Small intestine (tissue), 7 donors: ENCODE results near the gene GHRH. TPM values are rescaled to one million over a fixed set of nuclear protein-coding genes. Genes with fewer than 3 reads are reported as not detected.
A peak's percentile ranks its signal among the peaks of the same experiment; 100 is the strongest.

Source experiments
- DNase-seq, 2 donors: peaks; one replicate each; pipeline versions ENCODE4 v3.0.0 to v3.0.0-alpha.2; 2013
- FAIRE-seq: peaks from 2 replicates; lab custom pipeline; 2012; peaks lifted over from hg19 to GRCh38; lab: Jason Lieb, UNC
- H3K27ac ChIP-seq, 3 donors: one replicate each; pipeline ENCODE4 v1.5.1; 2013; ENCODE audit warnings: low read length in 2 of 3, mild to moderate bottlenecking in 2 of 3, control low read depth in 1 of 3, inconsistent platforms in 1 of 3, low read depth in 1 of 3, moderate library complexity in 1 of 3
- H3K27me3 ChIP-seq, 3 donors: one replicate each; pipeline ENCODE4 v1.6.1; 2013; ENCODE audit warnings: low read length in 3 of 3, inconsistent platforms in 1 of 3; ENCODE audit not compliant: control insufficient read depth in 3 of 3, insufficient read depth in 3 of 3
- H3K36me3 ChIP-seq, 3 donors: one replicate each; pipeline ENCODE4 v1.6.1; 2013; ENCODE audit warnings: low read length in 3 of 3, inconsistent platforms in 1 of 3, low read depth in 1 of 3, mild to moderate bottlenecking in 1 of 3, moderate library complexity in 1 of 3; ENCODE audit not compliant: control insufficient read depth in 3 of 3, insufficient read depth in 2 of 3
- H3K4me1 ChIP-seq, 3 donors: one replicate each; pipeline ENCODE4 v1.6.1; 2013; ENCODE audit warnings: low read length in 2 of 3, inconsistent platforms in 1 of 3, low read depth in 1 of 3, mild to moderate bottlenecking in 1 of 3, moderate library complexity in 1 of 3; ENCODE audit not compliant: control insufficient read depth in 3 of 3, insufficient read depth in 2 of 3
- H3K4me3 ChIP-seq, 3 donors: one replicate each; pipeline ENCODE4 v1.5.1; 2013; ENCODE audit warnings: low read length in 3 of 3, control low read depth in 1 of 3, inconsistent platforms in 1 of 3, low read depth in 1 of 3, mild to moderate bottlenecking in 1 of 3, moderate library complexity in 1 of 3
- H3K9me3 ChIP-seq, 2 donors: one replicate each; pipeline ENCODE4 v1.6.1; 2013; ENCODE audit warnings: low read depth in 1 of 2, low read length in 1 of 2; ENCODE audit not compliant: control insufficient read depth in 2 of 2, insufficient read depth in 1 of 2
- whole genome bisulfite sequencing, 3 donors: extraction: QIAGEN DNeasy Blood & Tissue Kit; methylation state at CpG; one replicate each; pipeline ENCODE4 v1.1.7; 2013; 5-methylcytosine and 5-hydroxymethylcytosine counted together
- polyA plus RNA-seq, 4 donors: library from polyadenylated mRNA; stranded (reverse) in 3 of 4; unstranded in 1 of 4; fragments of 200-250 nt in 3 of 4; fragments of 120-200 nt in 1 of 4; gene quantifications; one replicate each; pipeline versions ENCODE4 v1.2.1 to v1.2.3, GENCODE V29; 2013
- donor health status: healthy with polysubstance abuse.
- donor health status: control.
- donor health status: control.
- donor health status: Bipolar disorder and iron deficiency.
- donor health status: healthy.

GHRH gene
- polyA plus RNA-seq, 4 donors, result not detected

- no peaks in the 10 kb centered on the region for H3K36me3 ChIP-seq
- H3K27me3 ChIP-seq, result no peaks in the 10 kb centered on the region
- H3K27ac ChIP-seq, result peak overlapping the region; percentile 41 to 72 (median 55)
- WGBS, 3 donors, result 10 to 15% (median 14%) methylated on average over 15 of the region's 15 CpGs
- no peaks in the 10 kb centered on the region for H3K9me3 ChIP-seq
- DNase-seq (peak; percentile 71 to 74), FAIRE-seq (no peak)
- peaks cover 0 to 28% (median 5%) of the 10 kb centered on the region in 3 donors for H3K4me1 ChIP-seq
- no peak overlapping the region for H3K4me3 ChIP-seq
Observed at GRCh38 chr20:37276494-37277252, 15.1 kb upstream of the GHRH start.

DNA sequence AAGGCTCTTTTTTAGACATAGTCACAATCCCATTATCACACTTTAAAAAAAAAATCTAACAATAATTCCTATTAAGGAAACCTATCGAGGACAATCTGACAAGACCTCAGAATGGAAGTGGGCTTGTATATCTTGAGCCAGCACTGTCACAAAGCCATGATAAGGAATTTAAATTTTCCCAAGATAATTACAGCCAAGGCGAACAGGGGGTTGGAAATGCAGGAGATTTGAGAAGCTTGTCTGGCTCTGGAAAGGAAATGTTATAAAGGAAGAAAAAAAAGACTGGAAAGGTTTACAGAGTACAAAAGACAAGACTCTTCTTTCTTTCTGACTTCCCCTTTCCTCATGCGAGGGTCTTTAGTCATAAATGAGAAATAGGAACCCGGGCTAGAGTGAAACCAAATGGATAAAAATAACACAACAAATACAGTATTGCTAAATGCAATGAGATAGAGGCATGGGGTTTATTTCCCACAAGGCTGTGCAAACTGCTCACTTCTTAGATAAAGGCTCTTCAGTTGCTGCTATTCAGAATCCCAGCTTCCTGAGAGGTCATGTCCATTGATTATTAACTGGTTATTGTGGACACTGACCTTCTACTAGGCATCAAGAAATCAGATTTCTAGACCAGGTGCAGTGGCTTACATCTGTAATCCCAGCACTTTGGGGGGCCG lies 13.4 kb upstream of the GHRH start:
- Histone ChIP-seq H3K9me3 (peaks cover 0 to 7% of the 10 kb centered on the region in 2 donors), H3K27ac (peak overlapping the region in 1 of 3 donors; percentile 29), H3K36me3 (no peaks in the 10 kb centered on the region), H3K4me3 (no peak overlapping the region), H3K27me3 (no peaks in the 10 kb centered on the region), H3K4me1 (peaks cover 0 to 20% (median 5%) of the 10 kb centered on the region in 3 donors)
- DNase-seq, result peak in 1 of 2 donors; percentile 24
- FAIRE-seq, result no peak
- 58 to 71% (median 66%) methylated on average over 5 of the region's 5 CpGs for WGBS, 3 donors

DNA sequence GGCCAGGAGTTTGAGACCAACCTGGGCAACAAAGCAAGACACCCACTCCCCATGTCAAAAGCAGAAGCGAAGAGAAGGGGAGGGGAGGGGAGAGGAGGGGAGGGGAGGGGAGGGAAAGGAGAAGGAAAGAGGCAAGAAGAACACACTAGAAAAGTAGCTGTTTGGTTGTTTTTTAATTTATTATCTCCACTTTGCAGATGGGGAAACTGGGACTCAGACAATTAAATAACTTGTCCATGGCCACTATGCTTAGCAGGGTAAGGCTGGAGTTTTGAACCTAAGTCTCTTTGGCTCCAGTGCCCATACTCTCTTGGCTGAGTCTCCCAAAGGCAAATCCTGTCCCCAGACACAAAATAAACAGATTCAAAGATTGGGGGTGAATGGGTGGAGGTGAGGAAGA lies 12.4 kb upstream of the GHRH start:
- Histone ChIP-seq H3K36me3 (no peaks in the 10 kb centered on the region), H3K27ac (no peak overlapping the region), H3K27me3 (no peaks in the 10 kb centered on the region), H3K4me3 (no peak overlapping the region), H3K4me1 (peaks cover 0 to 20% (median 5%) of the 10 kb centered on the region in 3 donors), H3K9me3 (peaks cover 0 to 15% of the 10 kb centered on the region in 2 donors)
- WGBS, 3 donors, result 78 to 100% (median 100%) methylated on average over 1 of the region's 1 CpG
- DNase-seq, result no peak
- no peak for FAIRE-seq

GRCh38 chr20:37271421-37271768 lies 9.8 kb upstream of the GHRH start:
- peak overlapping the region in 1 of 3 donors; percentile 53 for H3K27ac ChIP-seq
- no peak for FAIRE-seq

DNA sequence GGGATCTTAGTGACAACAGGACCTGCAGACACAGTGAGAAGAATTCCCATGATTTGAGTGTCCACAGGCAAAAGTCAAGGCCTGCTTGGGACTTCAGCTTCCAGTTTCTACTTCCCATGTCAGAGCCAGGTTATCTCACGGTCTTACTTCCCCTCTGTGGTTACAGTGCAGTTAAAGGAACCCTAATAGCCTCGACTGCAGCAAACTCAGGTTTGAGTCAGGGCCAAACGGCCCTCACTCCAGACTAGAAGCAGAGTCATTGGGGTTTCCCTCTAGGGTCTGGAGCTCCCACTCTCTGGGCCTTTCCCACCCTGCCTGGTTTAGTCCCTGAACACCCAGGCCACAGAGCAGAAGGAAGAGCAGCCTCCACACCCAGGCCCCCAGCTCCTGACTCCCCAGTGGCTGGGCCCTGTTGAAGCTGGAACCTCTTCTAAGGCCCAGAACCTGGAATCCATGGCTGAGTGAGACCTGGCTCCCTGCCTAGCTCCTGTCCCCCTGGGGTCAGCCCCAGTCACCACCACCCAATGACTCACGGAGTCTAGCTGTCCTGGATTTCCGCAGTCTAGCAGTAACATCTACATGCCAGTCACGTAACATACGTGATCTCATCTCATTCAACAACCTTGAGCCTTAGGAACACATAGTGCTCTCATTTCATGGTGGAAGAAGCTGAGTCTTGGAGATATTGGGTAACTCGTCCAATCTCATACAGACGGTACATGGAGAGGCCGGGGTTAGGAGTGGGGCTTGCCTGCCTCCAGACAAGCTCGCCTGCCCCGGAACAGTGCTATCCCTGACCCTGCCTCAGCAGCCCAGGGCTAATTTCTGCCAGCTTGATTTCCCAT lies 9.2 kb upstream of the GHRH start:
- DNase-seq (no peak), FAIRE-seq (no peak)
- 85 to 87% (median 86%) methylated on average over 12 of the region's 12 CpGs for WGBS, 3 donors
- no peaks in the 10 kb centered on the region for H3K36me3 ChIP-seq
- H3K9me3 ChIP-seq, result peaks cover 0 to 15% of the 10 kb centered on the region in 2 donors
- no peak overlapping the region for H3K4me3 ChIP-seq
- H3K4me1 ChIP-seq, result peaks cover 0 to 9% (median 0%) of the 10 kb centered on the region in 3 donors
- no peaks in the 10 kb centered on the region for H3K27me3 ChIP-seq
- H3K27ac ChIP-seq, result peak overlapping the region in 1 of 3 donors; percentile 53

More at GRCh38 chr20:37271421-37271768, 9.8 kb upstream of the GHRH start:
- Histone ChIP-seq H3K27me3 (no peaks in the 10 kb centered on the region), H3K36me3 (no peaks in the 10 kb centered on the region), H3K4me1 (peaks cover 0 to 9% (median 0%) of the 10 kb centered on the region in 3 donors), H3K4me3 (no peak overlapping the region), H3K9me3 (peaks cover 0 to 15% of the 10 kb centered on the region in 2 donors)
- 40 to 72% (median 53%) methylated on average over 3 of the region's 3 CpGs for WGBS, 3 donors
- DNase-seq, result peak in 1 of 2 donors; percentile 35

DNA sequence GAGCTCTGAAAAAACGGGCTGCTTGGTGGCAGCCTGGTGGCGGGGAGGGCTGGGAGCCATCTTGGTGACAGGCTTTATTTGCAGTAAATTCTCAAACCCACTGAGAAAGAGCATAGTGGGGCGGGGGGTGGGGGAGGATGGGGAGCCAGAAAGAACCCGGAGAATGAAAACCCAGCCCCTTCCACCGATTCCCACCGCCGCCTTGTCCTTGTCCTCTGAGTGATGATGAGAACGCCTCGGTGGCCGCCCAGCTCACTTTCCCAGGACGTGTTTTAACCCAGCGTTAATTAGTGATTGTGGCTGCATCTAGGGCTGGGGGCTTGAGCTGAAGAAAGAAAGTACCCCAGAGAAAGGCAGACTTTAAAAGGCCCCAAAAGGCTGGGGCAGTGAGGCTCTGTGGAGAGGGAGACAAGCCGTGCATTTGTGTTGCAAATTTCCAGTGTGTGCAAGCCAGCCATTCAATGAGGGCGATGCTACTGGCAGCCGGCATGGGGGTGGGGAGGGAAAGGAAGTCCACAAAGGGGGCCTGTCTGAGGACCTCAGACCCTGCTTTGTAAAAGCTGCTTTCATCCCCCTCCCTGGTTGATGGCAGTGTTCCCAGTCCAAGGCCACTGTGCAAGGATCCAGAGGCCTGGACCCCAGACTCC lies 6.2 kb upstream of the GHRH start:
- no peak for FAIRE-seq
- H3K4me3 ChIP-seq, result no peak overlapping the region
- no peaks in the 10 kb centered on the region for H3K4me1 ChIP-seq
- H3K27ac ChIP-seq, result no peak overlapping the region
- 69 to 90% (median 84%) methylated on average over 15 of the region's 15 CpGs for WGBS, 3 donors
- no peak for DNase-seq
- H3K9me3 ChIP-seq, result peaks cover 0 to 15% of the 10 kb centered on the region in 2 donors
- no peaks in the 10 kb centered on the region for H3K27me3 ChIP-seq
- no peaks in the 10 kb centered on the region for H3K36me3 ChIP-seq

DNA sequence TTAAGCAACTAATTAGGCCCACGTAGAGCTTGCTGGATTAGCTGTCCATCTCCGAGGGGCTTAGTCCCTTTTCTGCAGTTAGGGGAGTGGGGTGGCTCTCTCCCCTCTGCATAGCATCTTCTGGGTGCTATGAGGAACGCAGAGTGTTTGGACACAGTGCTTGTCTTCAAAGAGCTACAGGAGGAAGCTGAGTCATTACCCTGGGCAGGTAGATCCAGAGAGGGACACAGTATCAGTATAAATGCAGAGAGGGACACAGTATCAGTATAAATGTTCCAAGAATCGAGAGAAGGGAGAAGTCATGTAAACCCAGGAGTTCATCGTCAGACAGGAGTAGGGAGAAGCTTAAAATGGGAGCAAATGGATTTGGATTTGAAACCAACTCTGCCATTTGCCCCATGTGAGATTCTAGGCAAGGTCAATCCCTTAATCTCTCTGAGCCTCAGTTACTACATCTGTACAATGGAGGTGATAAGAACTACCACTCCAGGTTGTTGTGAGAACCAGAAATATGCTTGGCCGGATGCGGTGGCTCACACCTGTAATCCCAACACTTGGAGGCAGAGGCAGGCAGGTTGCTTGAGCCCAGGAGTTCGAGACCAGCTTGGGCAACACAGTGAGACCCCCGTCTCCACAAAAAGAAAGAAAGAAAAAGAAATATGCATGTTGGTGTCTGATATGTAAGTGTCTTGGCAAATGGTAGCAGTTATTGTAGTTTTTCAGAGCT lies 5.5 kb upstream of the GHRH start:
- Histone ChIP-seq H3K27ac (no peak overlapping the region), H3K4me1 (no peaks in the 10 kb centered on the region), H3K27me3 (no peaks in the 10 kb centered on the region), H3K9me3 (peaks cover 0 to 15% of the 10 kb centered on the region in 2 donors), H3K4me3 (no peak overlapping the region), H3K36me3 (no peaks in the 10 kb centered on the region)
- FAIRE-seq, result no peak
- DNase-seq, result no peak
- WGBS, 3 donors, result 78 to 85% (median 83%) methylated on average over 9 of the region's 9 CpGs
